MCF 10A (cell line): ENCODE data around the gene SPRED2. TPM values are rescaled to one million over a fixed set of nuclear protein-coding genes. Genes with fewer than 3 reads are reported as not detected.

ENCODE experiments used
- BruUV-seq: library from RNA; stranded (reverse); fragments of 400-500 nt; replicated peaks from 2 replicates; lab custom pipeline; 2021; lab: Mats Ljungman, UMichigan
- CTCF ChIA-PET: fragments of 300-600 bp; sonication (Branson Sonifier 250); formaldehyde crosslinking; extraction: SDS; loops from one replicate; lab custom pipeline; 2021; ENCODE audit warnings: antibody characterized with exemption, inconsistent platforms; lab: Yijun Ruan, JAX
- POLR2A ChIA-PET: fragments of 300-600, 350-650 bp; sonication (Branson Sonifier 250); formaldehyde crosslinking; extraction: SDS; loops from one replicate; lab custom pipeline; 2020; ENCODE audit warnings: antibody characterized with exemption, inconsistent platforms; lab: Yijun Ruan, JAX
- DNase-seq: peaks from one replicate; pipeline ENCODE4 v3.0.0-alpha.2; 2018; ENCODE audit not compliant: unreplicated experiment
- H3K27ac Mint-ChIP-seq: one replicate; pipeline ENCODE4 v1.8.0; 2022; ENCODE audit warnings: mild to moderate bottlenecking, low read depth, mixed read lengths; ENCODE audit not compliant: unreplicated experiment
- H3K27me3 Mint-ChIP-seq: one replicate; pipeline ENCODE4 v1.8.0; 2022; ENCODE audit warnings: mixed read lengths; ENCODE audit not compliant: insufficient read depth, unreplicated experiment
- H3K36me3 Mint-ChIP-seq: one replicate; pipeline ENCODE4 v1.8.0; 2022; ENCODE audit warnings: mild to moderate bottlenecking, moderate library complexity, mixed read lengths; ENCODE audit not compliant: insufficient read depth, unreplicated experiment
- H3K4me1 Mint-ChIP-seq: one replicate; pipeline ENCODE4 v1.8.0; 2022; ENCODE audit warnings: mixed read lengths; ENCODE audit not compliant: insufficient read depth, unreplicated experiment
- H3K4me3 Mint-ChIP-seq: one replicate; pipeline ENCODE4 v1.8.0; 2022; ENCODE audit warnings: mild to moderate bottlenecking, moderate library complexity, mixed read lengths; ENCODE audit not compliant: unreplicated experiment
- H3K9me3 Mint-ChIP-seq: one replicate; pipeline ENCODE4 v1.8.0; 2022; ENCODE audit warnings: mixed read lengths; ENCODE audit not compliant: unreplicated experiment
- CTCF ChIP-seq: fragments of 200-600 bp; IDR thresholded peaks from one replicate; pipeline ENCODE4 v1.8.0; 2022; ENCODE audit warnings: antibody characterized with exemption, mild to moderate bottlenecking; ENCODE audit not compliant: unreplicated experiment
- intact Hi-C: fragments of 100-400 bp; cut with micrococcal nuclease; formaldehyde crosslinking; loops from 2 replicates; pipeline ENCODE4 v1.14.1; 2022
- total RNA-seq: library from RNA; stranded (reverse); gene quantifications from 2 replicates; pipeline ENCODE4 v1.2.3, GENCODE V29; 2022

The SPRED2 gene
- total RNA-seq, 1 experiment from 2014 or later, result 38.6 TPM

GRCh38 chr2:65263262-65263661 lies 169.1 kb downstream of the SPRED2 start:
- TF ChIP-seq CTCF, result no peak
- H3K4me3 Mint-ChIP-seq, result no peak overlapping the region
- intact Hi-C loops, result loop anchor here (10.0 kb wide), 1 partner anchor 1312 kb away; no protein-coding TSS in a partner anchor
- no peaks in the 10 kb centered on the region for H3K9me3 Mint-ChIP-seq
- no TSS peak for BruUV-seq
- ChIA-PET POLR2A (interaction anchor here (0.6 to 1.5 kb wide), 6 partner anchors 53 to 309 kb away, joined by 3 to 4 read pairs (median 3); no protein-coding TSS in a partner anchor), CTCF (interaction anchor here (0.6 to 1.9 kb wide), 11 partner anchors 21 to 310 kb away, joined by 3 to 8 read pairs (median 4); no protein-coding TSS in a partner anchor)
- H3K36me3 Mint-ChIP-seq, result peaks cover 81% of the 10 kb centered on the region
- no peaks in the 10 kb centered on the region for H3K27me3 Mint-ChIP-seq
- no peak overlapping the region for H3K27ac Mint-ChIP-seq
- DNase-seq, result no peak
- H3K4me1 Mint-ChIP-seq, result peaks cover 8% of the 10 kb centered on the region

- TF ChIP-seq CTCF, result no peak
- H3K4me1 Mint-ChIP-seq, result peaks cover 4% of the 10 kb centered on the region
- intact Hi-C loops, result loop anchor here (10.0 kb wide), 1 partner anchor 1313 kb away; no protein-coding TSS in a partner anchor
- ChIA-PET CTCF (no interaction called here), POLR2A (no interaction called here)
- H3K4me3 Mint-ChIP-seq, result no peak overlapping the region
- BruUV-seq, result no TSS peak
- DNase-seq, result no peak
- H3K9me3 Mint-ChIP-seq, result no peaks in the 10 kb centered on the region
- no peaks in the 10 kb centered on the region for H3K27me3 Mint-ChIP-seq
- H3K27ac Mint-ChIP-seq, result no peak overlapping the region
- peaks cover 78% of the 10 kb centered on the region for H3K36me3 Mint-ChIP-seq
Observed at GRCh38 chr2:65261676-65262075, 170.7 kb downstream of the SPRED2 start.

Other genes with a start within 250 kb of the SPRED2 start
- 263 and 273 TPM in 2 replicates for gene ACTR2, start 204.8 kb downstream of the SPRED2 start, total RNA-seq